GM19328 (cell line): Measurements from ENCODE around the gene CFHR4.
"Not testable (repeated sequence)": the region's sequence is repeated elsewhere in the genome, so short reads cannot be mapped to it uniquely, and the experiment has no call there.

ENCODE experiments used
- ATAC-seq: cut with Tn5 transposase; IDR thresholded peaks from one replicate; pipeline ENCODE4 v1.9.1; 2021; ENCODE audit warnings: mild to moderate bottlenecking, moderate library complexity; ENCODE audit not compliant: unreplicated experiment

Gene CFHR4

DNA sequence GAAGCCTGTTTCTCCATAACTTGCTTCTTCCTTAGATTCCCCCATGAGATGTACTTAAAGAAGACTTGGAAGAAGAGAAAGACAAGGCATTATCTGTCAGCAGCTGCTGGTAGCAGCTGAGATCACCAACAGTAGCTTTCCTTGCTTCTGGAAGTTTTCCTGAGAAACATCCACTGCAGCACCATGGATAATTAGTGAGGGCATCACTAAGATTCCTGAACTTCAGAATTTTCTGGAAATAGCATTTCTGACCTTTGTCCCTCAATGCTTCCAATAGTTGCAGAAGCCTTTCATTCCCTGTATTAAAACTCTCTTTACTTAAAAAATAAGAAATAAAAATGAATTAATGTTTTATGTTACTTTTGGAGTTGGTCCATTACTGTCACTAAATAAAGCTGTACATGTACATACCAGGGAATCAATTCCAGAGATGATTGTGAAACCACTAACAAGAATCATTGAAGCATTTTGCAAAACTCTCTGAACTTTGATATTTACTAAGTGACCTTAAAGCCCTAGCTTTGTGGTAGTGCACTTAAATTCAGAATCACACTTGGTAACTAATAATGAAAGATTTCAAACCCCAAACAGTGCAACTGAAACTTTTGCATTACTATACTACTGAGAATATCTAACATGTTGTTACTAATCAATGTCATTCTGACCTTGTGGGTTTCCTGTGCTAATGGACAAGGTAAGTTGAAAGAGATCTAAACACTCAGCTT is at the start of gene CFHR4:
Gene CFHR4, plus strand, starts transcription at position 538 of the 725 bp plus-strand sequence. Its CDS starts 99 bp downstream, at position 637.
- peak; percentile 63 for ATAC-seq

DNA sequence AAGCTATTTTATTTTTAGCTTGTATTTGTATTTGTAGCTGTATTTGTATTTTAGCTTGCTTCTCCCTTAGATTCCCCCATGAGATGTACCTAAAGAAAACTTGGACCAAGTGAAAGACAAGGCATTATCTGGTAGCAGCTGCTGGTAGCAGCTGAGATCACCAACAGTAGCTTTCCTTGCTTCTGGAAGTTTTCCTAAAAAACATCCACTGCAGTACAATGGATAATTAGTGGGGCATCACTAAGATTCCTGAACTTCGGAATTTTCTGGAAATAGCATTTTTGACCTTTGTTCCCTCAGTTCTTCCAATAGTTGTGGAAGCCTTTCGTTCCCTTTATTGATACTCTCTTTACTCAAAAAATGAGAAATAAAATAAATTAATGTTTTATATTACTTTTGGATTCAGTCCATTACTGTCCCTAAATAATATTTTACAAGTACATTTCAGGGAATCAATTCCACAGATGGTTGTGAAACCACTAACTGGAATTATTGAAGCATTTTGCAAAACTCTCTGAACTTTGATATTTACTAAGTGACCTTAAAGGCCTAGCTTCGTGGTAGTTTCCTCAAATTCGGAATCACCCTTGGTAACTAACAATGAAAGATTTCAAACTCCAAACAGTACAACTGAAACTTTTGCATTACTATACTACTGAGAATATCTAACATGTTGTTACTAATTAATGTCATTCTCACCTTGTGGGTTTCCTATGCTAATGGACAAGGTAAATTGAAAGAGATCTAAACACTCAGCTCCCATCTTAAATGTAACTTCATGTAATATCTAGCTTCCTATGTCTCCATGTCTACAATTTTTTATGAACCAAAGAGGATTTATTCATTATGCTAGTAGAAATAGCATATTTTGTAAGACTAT is 38.0 kb upstream of the CFHR4 start:
- not testable (repeated sequence) for ATAC-seq

DNA sequence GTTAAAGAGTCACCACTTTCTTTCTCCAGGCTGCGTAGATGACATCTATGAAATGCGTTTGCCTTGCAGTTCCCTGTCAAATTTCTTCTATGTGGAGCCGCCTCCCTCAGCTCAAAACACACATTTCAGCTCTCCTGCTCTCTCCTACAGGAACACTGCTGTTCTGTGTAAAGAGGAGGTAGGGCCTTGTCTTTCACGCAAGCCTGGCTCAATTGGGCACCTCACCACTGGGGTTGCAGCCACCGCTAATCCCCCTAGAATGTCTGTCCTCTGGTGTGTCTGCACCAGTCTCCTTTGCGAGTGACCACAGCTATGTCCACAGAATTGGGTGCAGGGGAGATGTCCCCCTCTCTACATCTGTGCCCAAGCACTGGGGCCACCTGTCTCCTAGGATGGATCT is 31.8 kb upstream of the CFHR4 start:
- no peak for ATAC-seq

DNA sequence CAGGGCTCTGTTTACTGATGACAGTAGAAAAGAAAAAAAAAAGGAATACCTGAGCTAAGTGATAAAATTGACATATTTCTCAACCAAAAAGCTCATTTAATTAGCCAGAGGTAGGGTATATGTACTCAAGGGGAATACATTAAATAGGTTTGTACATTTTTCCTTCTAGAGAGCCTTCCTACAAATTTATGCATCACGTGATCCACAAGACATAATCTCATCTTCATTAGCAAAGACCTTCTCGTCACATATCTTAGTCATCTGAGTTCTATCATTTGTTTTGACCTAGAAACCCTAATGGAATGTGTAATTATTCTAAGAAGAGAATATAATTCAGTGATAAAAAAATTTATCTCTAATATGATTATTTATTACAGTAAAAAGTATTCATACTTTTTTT is 30.7 kb upstream of the CFHR4 start:
- no peak for ATAC-seq

DNA sequence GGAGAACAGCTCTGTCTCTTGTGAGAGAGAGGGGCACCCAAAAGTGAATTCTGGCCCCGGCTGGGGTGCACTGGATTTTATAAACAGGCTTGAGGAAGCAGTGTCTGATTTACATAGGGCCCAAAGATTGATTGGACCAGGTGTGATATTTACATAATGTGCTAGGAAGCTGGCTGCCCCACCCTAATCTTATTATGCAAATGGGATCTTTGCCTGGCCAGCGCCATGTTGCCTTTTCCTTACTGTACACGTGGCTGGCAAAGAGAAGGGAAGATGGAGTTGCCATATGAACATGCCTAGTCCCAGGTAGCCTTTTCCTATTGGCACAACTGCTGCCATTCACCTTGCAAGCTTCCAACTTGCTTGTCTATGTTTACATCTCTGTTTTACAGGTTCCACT is 29.0 kb upstream of the CFHR4 start:
- ATAC-seq = no peak

DNA sequence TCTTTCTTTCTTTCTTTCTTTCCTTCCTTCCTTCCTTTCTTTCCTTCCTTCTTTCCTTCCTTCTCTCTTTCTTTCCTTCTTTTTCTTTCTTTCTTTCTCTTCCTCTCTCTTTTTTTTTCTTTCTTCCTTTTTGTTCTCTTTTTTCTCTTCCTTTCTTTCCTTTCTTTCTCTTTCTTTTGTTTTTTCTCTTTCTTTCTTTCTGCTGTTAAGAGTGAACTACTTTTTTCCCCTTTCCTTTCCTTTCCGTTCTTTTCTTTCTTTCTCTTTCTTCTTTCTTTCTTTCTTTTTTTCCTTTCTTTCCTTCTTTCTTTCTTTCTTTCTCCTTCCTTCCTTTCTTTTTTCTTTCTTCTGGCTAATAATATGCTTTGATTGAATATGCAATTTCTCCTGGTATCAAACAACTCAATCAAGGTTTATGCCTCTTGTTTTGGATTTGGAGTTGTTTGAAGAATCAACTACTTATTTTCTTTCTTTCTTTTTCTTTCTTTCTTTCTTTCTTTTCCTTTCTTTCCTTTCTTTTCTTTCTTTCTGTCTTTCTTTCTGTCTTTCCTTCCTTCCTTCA is 27.4 kb upstream of the CFHR4 start:
- ATAC-seq = no peak

DNA sequence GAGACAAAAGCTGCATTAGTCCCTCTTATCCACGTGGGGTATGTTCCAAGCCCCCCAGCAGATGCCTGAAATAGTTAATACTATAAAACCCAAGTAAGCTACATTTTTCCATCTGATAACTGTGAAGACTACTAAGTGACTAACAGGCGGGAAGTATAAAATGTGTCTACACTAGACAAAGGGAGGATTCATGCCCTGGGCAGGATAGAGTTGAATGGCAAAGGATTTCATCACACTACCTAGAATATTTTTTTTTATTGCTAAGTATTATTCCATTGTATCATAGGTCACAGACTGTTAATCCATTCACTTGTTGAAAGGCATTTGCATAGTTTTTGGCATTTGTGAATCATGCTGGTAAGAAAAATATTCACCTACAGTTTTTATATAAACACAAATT is 26.4 kb upstream of the CFHR4 start:
- no peak for ATAC-seq

DNA sequence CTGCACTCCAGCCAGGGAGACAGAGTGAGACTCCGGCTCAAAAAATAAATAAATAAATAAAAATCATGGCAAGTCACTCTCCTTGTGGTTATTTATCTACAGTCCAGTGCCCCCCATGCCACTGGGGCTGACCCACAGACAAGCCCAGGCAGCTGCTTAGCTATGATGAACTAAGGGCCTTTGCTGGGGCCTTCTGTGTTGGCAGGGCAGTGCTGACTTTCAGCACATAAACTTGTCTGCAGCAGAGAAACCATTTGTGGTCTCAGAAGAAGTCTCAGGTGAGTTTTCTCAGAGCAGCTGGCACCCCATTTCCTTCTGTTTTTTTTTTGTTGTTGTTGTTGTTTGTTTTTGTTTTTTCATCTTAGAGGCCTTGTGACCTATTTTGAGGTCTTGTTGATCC is 20.9 kb upstream of the CFHR4 start:
- ATAC-seq = no peak

DNA sequence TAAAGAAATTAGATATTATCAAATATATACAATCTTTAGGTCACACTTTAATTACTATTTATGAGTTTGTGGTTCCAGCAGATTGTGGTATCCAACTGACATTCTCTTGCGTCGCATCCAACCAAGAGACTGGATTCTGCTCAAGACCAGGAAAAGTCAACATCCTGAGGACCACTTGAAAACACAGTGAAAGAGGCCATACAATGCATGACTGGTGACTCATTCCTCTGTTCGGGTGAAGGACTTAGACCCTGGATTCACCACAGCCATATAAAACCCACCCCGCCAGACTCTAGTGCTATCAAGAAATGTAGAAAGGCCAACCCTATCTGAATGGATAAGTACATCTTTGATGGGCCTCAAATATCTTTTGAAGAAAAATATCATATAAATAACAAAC is 14.5 kb upstream of the CFHR4 start:
- no peak for ATAC-seq

DNA sequence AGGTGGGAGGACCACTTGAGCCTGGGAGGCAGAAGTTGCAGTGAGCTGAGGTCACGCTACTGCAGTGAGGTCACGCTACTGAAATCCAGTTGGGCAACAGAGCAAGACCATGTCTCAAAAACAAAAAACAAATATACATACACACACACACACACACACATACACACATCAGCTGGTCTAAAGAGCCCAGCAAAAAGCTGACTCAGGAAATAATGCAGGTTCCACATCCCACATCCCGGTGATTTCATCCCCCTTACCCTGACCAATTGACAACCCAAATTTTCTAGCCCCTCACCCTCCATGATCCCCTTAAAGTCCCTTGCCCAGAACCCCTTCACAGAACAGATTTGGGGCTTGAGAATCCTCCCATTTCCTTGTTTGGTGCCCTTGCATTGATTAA is 11.9 kb upstream of the CFHR4 start:
- ATAC-seq = no peak

DNA sequence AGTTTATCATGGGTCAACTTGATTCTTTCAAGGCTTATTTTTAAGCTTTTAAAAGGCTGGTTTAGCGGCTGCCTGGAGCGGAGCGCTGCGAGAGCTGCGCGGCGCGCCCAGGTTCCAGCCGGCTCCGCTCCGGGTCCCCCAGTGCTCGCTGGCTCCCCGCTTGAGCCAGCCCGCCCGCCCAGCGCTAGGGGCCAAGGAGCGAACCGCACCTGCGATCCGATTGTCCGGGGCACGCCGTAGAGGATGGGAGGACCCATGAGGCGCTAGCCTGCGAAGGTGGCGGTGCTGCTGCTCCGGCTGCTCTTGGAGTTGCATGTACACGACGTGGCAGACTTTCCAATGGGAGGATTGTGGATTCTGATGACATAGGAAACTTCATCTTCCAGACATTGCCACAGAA is 9.9 kb upstream of the CFHR4 start:
- no peak for ATAC-seq

DNA sequence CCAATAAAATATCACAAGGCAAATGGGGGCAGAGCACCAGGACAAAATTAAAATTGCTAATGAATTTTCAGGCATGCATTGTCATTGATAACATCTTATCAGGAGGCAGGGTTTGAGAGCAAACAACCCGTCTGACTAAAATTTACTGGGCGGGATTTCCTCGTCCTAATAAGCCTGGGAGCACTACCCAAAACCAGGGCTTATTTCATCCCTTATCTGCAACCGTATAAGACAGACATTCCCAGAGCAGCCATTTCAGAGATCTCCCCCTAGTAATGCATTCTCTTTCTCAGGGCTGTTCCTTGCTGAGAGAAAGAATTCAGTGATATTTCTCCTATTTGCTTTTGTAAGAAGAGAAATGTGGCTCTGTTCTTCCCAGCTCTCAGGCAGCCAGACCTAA is 1.3 kb upstream of the CFHR4 start:
- not testable (repeated sequence) for ATAC-seq

DNA sequence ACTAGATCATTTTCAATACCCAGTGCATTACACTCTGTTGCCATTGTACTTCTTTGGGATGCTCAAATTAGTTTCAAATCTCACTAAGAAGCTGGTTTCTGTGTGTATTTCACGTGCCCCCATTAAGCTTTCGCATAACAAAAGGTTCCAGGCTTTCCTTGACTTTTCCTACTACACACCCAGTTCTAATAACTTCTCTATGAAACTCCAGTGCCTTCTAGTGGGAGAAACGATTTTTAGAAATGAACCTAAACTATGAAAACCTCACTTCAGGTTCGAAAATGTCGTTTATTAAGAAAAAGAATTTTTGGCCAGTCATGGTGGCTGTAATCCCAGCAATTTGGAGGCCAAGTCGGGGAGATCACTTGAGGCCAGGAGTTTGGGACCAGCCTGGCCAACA is 2.8 kb downstream of the CFHR4 start:
- no peak for ATAC-seq

DNA sequence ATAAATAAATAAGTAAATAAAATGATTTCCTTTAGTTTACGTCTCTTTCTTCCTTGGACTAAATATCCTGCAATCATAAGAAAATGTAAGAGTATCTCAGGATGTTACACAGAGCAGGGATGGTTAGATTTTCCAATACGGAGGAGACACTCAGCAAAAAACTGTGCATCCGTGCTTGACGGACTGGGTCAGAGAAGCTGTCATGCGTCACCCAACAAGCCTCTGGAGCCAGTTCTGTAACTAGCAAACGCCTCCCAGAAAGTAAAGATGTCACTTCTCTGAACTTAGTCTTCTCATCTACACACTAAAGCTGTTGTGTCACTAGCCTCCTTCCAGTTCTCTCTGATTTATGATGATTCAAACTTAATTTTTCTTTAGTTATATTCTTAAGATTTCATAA is 3.4 kb downstream of the CFHR4 start:
- ATAC-seq = no peak

DNA sequence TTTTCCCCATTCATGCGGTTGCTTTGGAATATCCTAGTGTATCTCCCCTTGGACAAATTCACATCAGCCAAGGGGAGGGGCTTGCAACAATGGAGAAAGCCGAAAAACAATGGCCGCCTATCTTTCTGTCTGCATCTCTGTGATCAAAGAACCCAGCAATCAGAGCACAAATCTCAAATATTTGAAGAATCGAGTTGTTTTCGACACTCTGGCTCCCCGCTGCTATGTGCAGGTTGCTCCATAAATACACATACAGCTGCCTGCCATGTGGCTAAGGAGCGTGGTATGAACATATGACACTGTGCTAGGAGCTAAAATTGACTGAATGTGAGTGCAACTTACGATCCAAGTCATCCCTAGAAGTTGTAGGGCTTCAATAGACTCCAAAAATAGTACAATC is 8.5 kb downstream of the CFHR4 start:
- ATAC-seq = no peak

DNA sequence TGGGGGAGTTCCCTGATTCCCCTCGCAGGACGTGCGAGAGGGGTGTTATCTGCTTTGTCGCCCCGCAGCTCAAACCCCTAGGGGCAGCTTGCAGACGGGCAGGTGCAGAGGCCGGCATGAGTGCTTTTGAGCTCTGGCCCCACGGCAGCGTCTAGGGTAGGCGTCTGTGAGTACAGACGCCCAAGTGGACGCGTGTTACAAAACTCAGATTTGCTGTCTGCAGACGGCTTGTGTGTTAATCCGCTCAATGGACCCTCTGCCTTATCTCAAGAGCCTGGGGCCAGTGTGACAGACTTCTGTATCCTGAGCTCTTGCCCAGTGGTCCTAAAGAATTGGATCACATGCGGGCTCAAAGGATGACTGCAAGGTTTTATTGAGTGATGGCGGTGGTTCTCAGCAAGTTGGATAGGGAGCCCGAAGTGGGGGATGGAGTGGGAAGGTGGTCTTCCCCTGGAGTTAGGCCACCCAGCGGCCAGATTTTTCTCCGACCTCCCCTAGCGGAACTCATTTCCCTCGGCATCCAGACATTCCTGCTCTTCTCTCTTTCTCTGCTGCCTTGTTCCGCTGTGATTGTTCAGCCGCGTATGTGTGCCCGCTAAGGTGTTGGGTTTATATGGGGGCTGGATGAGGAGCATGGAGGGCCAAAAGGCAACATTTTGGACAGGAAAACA is 9.4 kb downstream of the CFHR4 start:
- ATAC-seq = no peak

DNA sequence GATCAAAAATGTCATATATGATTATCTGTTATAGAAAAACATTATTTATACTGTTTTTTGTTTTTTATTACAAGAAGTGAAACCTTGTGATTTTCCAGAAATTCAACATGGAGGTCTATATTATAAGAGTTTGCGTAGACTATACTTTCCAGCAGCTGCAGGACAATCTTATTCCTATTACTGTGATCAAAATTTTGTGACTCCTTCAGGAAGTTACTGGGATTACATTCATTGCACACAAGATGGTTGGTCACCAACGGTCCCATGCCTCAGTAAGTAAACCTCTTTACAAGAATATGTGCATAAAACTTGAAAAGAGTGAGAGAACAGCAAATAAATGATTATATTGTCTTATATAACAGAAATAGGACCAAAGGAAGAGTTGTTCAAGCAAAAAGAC is 14.5 kb downstream of the CFHR4 start:
- no peak for ATAC-seq

DNA sequence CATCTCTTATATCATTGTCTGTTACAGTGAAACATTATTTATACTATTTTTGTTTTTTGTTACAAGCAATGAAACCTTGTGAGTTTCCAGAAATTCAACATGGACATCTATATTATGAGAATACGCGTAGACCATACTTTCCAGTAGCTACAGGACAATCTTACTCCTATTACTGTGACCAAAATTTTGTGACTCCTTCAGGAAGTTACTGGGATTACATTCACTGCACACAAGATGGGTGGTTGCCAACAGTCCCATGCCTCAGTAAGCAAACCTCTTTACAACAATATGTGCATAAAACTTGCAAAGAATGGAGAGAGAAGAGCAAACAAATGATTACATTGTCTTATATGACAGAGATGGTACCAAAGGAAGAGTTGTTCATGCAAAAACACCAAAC is 22.4 kb downstream of the CFHR4 start:
- no peak for ATAC-seq

DNA sequence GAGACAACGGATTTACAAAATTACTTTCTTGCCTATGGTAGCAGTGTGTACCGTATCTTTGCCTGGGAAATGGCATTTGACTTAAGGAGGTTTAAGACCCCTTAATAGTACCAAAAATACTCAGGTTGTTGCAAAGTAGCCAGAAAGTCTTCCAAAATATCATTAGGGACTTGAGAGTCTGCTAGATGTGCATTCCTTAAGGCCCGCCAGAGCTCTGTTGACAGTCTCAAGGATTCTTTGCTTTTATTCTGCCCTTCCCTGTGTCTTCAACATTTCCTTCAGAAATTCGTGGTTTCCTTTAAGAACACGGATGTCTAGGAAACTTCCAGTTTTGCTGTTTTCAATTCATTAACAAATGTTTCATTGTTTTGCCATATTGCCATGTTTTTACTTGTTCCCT is 24.4 kb downstream of the CFHR4 start:
- not testable (repeated sequence) for ATAC-seq

DNA sequence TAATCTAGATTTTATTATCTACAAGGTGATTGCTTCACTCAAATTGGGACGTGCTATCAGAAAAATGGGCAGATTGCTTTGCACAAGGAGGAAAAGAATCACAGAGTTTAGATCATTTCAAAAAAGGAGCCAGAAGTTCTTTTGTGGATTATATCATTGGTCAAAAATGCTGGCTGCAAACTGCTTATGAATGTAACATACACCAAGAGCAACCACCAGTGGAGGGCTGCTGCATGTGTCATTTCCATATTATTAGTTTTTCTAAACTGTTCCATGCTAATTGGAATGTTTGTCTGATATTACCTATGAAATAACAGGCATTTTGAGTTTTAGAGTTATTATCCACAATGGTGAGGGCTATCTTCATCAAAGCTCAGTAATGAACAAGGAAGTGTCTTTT is 39.0 kb downstream of the CFHR4 start:
- not testable (repeated sequence) for ATAC-seq

DNA sequence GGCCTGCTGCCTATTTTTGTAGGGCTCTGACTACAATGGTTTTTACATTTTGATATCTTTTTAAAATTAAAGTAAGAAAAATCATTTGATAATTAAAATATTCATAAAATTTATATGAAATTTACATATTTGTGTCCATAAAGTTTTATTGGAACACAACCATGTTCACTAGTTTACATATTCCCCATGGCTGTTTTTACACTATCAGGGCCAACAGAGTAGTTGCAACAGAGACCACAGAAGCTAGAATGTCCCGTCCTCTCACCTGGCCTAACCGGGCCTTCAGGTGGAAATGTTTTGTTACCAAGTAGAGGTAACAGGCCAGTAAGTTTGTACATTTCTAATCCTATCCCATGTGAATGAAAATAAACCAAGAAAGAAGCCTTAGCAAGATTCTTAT is 45.0 kb downstream of the CFHR4 start:
- not testable (repeated sequence) for ATAC-seq
